ENCODE data around the gene NLGN1.

- TF ChIP-seq TRAFD1 (CRISPR knock-in tag; IDR thresholded peaks at IDR 0.05; ENCODE audit: borderline replicate concordance) (no peak), CTCF (CRISPR knock-in tag; IDR thresholded peaks at IDR 0.05) (no peak), ARNT (IDR thresholded peaks at IDR 0.05) (no peak), CBX5 (CRISPR knock-in tag; IDR thresholded peaks at IDR 0.05; ENCODE audit: borderline replicate concordance) (no peak), RCOR2 (CRISPR knock-in tag; IDR thresholded peaks at IDR 0.05) (no peak), REST (IDR thresholded peaks at IDR 0.05; ENCODE audit: borderline replicate concordance in 1 of 2, low read depth in 1 of 2, low read length in 2 of 2) (no peak), U2AF1 (optimal IDR thresholded peaks at IDR 0.05; ENCODE audit: low read depth, low read length) (no peak), RNF219 (CRISPR knock-in tag; IDR thresholded peaks at IDR 0.05) (no peak), ZBTB7A (CRISPR knock-in tag; IDR thresholded peaks at IDR 0.05) (no peak), ZNF574 (CRISPR knock-in tag; IDR thresholded peaks at IDR 0.05) (no peak)
Observed at GRCh38 chr3:174170248-174170647, 772.7 kb downstream of the NLGN1 start.
